Measurements from ENCODE around the gene GNB3.

Gene GNB3

DNA sequence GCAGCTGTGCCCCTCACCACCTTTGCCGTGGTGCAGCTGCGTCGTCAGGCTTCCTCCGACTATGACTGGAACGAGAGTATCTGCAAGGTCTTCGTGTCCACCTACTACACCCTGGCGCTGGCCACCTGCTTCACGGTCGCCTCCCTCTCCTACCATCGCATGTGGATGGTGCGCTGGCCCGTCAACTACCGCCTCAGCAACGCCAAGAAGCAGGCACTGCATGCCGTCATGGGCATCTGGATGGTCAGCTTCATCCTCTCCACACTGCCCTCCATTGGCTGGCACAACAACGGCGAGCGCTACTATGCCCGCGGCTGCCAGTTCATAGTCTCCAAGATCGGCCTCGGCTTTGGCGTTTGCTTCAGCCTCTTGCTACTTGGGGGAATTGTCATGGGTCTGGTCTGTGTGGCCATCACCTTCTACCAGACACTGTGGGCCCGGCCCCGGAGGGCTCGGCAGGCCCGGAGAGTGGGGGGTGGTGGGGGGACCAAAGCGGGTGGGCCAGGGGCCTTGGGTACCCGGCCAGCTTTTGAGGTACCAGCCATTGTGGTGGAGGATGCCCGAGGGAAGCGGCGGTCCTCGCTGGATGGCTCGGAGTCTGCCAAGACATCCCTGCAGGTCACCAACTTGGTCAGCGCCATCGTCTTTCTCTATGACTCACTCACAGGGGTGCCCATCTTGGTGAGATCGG lies 16.5 kb upstream of the GNB3 start:
- no peak for DNase-seq

DNA sequence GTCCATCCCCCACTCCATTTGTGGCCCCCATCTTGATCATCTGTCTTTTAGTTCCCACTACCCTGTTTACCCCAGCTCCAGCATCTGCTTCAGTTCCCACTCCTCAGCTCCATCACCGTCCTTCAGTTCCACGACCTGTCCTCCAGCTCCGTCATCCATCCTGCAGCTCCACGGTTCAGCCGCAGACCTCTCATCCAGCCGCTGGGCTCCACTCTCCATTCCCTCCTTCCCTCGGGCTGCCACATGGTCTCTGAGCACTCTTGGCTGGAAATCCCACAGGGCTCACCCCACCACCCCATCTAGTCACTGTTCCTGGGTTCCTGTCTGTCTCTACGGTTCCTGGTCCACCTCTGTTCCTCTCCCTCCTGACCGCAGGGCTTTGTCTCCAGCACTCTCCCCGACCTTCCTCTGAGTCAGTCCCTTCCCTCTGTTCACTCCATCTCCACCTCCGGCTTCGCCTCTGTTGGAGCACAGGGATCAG lies 15.8 kb upstream of the GNB3 start:
- no peak for DNase-seq

DNA sequence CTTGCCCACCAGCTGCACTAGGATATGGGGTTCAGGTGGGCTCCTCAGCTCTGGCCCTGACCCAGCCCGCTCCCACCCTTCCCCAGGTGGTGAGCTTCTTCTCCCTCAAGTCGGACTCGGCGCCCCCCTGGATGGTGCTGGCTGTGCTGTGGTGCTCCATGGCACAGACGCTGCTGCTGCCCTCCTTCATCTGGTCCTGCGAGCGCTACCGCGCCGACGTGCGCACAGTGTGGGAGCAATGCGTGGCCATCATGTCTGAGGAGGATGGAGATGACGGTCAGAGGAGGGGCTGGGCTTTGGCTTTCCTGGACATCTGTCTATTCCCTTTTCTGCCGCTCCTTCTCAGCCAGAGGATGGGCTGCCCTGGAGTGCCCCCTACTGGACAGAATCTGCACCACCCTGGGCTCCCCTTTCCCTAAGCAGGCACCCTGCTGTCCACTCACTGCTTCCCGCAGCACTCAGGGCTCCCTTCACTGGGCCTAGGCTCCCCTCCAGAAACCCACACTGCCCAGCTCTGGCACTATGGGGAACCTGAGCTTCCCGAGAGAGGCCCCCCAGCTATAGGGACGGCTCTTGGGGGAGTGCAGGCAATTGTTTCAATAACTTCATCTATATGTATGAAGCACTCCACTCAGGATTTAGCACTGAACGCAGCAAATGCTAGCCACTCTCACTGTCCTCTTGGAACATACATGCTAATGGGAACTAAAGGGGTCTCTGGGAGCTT lies 15.2 kb upstream of the GNB3 start:
- DNase-seq, result peak; percentile 80

DNA sequence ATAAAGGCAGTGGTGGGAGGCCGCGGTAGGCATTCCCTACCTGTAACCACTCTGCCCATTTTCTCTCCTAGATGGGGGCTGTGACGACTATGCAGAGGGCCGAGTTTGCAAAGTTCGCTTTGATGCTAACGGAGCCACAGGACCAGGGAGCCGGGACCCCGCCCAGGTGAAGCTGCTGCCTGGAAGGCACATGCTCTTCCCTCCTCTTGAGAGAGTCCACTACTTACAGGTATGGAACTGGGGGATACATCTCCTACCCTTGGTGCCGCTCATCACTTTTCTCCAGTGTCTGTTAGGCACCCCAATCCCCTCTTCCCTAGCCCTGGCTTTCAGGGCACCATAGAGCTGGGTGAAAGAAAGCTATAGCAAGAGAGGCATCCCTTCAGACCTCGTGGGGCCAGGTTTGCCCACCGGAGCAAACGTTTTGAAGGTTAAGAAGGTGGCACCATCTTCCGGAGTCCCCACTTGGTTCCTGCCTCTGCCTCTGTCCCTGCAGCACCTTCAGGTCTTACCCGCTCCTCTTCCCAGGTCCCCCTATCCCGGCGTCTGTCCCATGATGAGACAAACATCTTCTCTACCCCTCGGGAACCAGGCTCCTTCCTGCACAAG lies 14.5 kb upstream of the GNB3 start:
- DNase-seq, result no peak

DNA sequence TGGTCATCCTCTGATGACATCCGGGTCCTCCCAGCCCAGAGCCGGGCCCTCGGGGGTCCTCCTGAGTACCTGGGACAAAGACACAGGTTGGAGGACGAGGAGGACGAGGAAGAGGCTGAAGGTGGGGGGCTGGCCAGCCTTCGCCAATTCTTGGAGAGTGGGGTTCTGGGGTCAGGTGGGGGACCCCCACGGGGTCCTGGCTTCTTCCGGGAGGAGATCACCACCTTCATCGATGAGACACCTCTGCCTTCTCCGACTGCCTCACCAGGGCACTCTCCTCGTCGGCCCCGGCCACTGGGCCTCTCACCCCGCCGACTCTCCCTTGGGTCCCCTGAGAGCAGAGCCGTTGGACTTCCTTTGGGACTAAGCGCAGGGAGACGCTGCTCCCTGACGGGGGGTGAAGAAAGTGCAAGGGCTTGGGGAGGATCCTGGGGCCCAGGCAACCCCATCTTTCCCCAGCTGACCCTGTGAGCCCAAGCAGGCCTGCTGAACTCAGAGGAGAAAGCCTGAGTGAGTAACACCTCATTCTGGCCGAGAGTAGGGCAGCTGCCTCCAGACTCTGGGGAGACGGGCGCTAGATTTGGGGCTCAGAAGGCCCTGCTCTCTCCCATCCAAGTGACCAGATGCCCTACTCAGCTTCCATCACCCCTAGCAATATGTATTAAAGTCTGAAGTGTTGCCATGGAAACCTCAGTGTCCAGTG lies 13.8 kb upstream of the GNB3 start:
- no peak for DNase-seq

DNA sequence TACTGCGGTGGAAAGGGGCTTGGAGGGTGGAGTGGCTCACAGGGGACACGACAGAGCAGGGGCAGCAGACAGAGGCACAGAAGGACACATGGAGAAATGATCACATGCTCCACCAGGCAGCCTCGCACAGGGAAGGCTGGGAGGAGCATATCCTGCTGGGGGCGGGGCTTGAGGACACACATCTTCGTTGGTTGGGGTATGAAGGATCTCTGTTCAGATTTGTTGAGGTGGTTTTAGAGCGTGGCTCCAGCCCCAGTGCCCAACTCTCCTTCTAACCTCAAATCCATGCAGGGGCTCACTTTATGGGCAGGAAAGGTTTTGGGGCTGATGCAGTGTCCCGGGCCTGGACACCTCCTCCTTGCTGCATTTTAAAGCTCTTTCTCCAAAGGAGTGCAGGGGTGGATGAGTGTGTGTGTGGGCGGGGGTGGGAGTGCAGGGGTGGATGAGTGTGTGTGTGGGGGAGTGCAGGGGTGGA lies 13.3 kb upstream of the GNB3 start:
- peak; percentile 55 for DNase-seq

DNA sequence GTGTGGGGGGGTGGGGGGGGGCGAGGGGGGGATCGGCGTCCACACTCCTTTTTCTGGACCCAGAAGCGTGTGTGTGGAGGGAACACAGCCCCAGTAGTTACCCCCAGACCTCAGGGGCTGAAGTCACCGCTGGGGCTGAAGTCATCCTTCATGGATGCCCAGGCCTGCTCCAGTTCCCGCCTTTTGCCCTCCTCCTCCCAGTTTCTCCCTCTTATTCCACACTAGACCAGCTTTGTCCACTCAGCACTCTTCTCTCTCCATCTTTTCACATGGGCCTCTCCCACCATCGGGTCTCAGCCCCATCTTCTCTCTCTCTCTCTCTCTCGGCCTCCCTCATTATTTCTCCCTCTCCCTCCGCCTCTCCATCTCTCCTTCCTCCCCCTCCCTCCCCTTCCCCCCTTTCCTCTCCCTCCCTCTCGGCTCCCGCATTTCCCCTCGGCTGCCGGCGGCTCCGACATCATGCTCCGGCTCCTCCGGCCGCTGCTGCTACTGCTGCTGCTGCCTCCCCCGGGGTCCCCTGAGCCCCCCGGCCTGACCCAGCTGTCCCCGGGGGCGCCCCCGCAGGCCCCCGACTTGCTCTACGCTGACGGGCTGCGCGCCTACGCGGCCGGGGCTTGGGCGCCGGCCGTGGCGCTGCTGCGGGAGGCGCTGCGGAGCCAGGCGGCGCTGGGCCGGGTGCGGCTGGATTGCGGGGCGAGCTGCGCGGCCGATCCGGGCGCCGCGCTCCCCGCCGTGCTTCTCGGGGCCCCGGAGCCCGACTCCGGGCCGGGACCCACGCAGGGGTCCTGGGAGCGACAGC lies 12.5 kb upstream of the GNB3 start, which contains the start of gene P3H3:
P3H3 (plus strand) TSS at position 426 of the 799 bp plus-strand sequence; CDS start at position 460, 34 bp downstream.
- DNase-seq, result no peak

DNA sequence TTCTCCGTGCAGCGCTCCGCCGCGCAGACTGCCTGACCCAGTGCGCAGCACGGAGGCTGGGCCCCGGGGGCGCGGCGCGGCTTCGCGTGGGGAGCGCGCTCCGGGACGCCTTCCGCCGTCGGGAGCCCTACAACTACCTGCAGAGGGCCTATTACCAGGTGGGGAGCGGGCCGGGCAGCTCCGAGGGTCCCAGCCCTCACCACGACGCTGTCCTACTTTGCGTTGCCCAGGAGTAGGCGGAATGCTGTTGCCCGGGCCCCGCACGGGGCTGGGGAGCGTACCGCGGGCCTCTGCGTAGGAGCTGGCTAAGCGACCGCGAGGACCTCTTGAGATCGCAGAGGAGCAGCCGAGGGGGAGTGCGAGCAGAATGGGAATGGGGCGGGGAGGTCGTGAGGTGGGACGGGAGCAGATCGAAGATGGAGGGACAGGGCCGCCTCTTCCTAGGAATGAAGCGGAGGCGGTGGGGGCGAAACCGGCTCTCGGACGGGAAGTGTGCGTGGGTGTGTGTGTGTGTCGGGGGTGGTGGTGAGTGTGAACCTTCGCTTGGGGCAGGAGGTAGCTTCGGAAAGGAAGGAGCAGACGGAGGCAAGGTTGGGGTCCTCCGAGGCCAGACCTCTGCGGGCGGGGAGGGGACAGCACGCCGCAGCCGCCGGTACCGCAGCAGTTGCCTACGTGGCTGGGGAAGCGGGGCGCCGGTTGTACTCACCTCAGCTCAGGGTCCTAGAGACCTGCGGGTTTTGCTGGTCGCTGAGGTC lies 11.8 kb upstream of the GNB3 start:
- peak; percentile 56 for DNase-seq

DNA sequence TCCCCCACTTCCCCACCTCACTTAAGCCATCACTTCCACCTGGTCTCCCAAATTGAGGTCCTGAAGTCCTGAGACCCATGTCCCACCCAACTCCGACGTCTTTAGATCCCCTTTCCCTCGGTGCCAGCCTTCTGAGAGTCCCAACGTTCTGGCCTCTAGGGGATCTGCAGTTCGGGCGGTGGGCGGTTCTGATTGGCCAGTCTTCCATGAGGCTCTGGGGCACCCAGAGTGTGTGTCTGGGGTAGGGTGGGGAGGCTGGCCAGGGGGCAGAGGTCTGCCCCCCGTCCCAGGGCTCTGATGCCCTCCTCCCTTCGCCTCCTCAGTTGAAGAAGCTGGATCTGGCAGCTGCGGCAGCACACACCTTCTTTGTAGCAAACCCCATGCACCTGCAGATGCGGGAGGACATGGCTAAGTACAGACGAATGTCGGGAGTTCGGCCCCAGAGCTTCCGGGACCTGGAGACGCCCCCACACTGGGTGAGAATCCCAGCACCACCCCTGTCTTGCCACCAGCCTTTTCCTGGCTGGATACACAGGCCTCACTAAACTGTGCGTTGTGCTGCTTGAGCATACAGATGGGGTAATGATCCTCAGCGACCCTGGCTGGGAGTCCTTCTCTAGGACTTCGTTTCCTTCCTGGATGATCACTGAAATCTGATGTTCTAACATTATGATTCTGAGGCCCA lies 11.0 kb upstream of the GNB3 start:
- DNase-seq, result no peak

DNA sequence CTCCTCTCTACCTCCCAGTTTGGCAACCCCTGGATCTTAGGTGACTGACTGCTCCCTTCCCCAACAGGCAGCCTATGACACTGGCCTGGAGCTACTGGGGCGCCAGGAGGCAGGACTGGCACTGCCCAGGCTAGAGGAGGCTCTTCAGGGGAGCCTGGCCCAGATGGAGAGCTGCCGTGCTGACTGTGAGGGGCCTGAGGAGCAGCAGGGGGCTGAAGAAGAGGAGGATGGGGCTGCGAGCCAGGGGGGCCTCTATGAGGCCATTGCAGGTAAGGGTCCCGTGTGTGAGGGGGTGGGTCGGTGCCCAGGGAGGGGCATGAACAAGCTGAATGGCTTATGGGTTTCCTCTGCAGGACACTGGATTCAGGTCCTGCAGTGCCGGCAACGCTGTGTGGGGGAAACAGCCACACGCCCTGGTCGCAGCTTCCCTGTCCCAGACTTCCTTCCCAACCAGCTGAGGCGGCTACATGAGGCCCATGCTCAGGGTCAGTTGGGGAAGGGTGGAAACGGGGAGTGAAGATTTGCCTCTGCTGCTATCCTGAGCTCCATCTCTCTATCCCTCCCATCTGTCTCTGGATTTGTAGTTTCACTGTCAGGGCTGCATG lies 10.3 kb upstream of the GNB3 start:
- no peak for DNase-seq

DNA sequence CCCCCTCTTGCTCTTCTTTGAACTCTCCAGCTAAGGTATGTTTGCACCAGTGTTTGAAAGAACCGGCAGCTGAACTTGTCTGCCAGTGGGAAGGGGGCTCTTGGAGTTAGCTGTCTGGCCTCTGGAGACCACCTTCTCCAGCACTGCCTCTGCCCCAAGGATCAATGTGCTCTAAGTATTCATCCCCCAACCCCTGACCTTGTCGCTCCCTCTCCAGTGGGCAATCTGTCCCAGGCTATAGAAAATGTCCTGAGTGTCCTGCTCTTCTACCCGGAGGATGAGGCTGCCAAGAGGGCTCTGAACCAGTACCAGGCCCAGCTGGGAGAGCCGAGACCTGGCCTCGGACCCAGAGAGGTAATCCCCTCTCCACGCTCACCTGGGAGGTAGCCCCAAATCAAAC lies 9.7 kb upstream of the GNB3 start:
- no peak for DNase-seq

DNA sequence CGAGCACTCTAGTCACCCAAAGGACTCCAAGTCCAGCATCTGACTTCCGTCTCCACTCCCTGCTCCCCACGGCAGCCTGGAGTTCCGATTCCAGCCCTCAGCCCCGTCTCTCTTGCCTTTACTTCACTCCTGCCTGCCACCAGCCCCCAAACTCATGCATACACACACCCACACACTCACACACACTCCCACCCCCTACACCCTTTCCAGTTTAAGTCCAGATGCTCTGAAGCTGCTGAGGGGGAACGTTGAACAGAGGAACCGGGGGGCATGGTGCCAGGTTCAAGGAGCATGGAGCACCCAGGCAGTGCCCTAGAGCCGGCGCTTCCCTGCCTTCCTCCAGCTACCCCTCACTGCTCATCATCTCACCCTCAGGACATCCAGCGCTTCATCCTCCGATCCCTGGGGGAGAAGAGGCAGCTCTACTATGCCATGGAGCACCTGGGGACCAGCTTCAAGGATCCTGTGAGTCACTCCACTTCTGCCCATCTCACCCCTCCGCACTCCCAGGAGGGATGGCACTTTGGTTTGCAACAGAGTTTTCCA lies 9.2 kb upstream of the GNB3 start:
- DNase-seq, result no peak

DNA sequence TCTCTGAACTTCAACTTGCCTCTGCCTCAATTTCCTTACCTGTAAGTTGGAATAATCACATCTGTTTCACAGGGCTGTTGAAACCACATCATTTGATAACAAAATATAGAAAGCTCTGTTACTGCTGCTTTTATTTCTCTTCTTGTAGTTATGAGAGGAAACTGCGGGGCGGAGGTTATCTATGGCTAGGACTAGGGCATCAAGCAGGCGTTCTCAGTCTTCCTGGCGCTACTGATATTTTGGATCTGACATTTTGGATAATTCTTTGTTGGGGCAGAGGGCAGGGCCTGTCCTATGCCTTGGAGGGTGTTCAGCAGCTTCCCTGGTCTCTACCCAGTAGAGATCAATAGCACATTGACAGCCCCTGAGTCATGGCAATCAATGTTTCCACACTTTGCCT lies 8.6 kb upstream of the GNB3 start:
- DNase-seq, result no peak

DNA sequence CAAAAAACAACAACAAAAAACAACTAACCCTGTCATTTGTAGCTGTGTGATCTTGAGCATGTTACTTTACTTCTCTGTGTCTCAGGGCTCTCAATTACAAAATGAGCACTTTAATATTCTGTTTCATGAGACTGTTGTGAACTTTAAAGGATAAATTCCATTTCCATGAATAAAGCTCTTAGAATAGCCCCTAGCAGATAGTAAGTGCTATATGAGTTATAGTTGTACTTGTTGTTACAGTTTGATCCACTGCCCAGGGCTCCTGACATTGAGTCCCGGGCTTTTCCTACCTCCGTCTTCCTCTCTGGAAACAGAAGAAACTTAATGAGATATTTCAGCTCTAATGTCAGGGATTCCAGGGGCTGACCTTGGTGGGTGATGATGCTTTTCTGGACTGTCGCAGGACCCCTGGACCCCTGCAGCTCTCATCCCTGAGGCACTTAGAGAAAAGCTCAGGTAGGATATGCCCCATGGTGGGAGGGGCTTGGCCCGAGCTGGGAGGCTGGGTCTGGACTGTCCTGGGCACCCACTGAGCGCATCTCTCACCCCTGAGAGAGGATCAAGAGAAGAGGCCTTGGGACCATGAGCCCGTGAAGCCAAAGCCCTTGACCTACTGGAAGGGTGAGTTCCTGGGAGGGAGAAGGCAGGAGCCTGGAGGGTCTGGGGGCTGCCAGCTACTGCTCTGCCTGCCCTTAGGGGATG lies 7.4 kb upstream of the GNB3 start:
- no peak for DNase-seq

DNA sequence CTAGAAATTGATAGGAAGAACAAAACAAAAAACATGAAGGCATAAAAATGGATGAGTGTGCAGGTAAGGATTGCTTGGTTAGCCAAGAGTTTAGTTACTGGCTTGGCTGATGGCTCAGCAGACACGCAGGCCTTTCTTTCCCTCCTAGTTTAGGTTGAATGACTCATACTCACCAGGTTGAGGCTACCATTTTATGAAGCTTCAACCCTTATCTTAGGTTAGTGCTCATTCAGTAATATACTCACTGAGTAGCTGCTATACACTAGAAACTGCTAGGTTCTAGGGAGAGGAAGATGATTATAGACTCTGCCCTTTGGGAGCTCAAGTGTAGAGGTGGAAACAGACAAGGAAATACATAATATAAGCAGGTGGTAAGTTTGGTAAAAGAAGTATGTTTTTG lies 6.5 kb upstream of the GNB3 start:
- no peak for DNase-seq

DNA sequence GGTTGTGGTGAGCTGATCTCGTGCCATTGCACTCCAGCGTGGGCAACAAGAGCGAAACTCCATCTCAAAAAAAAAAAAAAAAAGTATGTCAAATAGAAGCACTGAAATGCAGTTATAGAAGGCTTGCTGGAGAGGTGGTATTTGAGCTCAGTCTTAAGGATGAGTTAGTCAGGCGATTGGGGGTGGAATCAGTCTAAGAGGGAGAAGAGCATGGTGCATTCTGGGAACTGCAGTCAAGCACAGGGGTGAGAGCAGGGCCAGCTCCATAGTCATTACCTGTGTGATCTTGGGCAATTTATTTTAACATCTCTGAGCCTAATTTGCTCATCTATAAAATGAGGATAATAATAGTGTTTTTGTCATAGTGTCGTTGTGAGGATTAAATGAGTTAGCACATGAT lies 5.9 kb upstream of the GNB3 start:
- no peak for DNase-seq

DNA sequence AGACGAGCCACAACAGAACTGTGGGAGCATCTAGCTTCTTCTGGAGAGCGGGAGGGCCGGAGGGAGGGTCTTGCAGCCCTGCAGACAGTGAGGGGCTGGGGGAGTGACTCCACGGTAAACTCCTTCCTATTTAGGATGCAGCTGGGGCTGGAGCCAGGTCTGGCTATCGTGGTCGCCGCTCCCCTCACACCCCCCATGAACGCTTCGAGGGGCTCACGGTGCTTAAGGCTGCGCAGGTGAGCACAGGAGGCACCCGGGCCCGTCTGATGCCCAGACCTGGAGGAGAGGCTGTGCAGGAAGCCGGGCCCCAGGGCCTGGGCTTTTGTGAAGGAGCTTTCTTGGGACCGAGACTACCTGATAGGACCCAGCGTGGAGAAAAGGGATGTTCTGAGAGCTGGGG lies 3.9 kb upstream of the GNB3 start:
- DNase-seq, result no peak

DNA sequence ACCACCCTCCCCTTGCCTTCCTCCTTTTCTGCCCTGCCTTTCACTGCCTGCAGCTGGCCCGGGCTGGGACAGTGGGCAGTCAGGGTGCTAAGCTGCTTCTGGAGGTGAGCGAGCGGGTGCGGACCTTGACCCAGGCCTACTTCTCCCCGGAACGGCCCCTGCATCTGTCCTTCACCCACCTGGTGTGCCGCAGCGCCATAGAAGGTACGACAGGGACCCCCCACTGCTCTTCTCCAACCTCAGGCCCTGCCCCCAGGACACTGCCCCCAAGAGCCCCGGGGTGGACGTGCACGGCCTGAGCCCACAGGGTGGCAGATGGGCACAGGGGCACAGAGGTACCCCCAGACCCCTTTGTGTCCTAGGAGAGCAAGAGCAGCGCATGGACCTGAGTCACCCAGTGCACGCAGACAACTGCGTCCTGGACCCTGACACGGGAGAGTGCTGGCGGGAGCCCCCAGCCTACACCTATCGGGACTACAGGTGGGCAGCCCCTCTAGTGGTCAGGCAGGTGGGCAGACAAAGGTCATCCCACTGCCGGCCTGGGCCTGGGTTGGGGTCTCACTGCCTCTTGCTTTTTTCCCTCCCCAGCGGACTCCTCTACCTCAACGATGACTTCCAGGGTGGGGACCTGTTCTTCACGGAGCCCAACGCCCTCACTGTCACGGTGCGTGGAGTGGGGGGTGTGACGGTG lies 3.2 kb upstream of the GNB3 start:
- no peak for DNase-seq

DNA sequence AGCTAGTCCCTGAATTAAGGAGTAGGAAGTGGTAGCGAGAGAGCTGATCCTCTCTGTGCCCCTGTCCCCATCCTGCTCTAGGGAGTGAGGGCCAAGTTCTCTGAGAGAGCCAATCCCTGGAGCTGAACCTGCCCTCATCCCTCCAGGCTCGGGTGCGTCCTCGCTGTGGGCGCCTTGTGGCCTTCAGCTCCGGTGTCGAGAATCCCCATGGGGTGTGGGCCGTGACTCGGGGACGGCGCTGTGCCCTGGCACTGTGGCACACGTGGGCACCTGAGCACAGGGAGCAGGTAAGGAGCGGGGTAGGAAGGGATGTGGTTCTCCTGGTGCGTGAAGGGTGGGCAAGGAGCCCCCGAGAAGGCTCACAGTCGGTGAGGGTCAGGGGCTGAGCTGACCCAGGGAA lies 1.9 kb upstream of the GNB3 start:
- no peak for DNase-seq
